ENCODE data around the gene SLC37A1. TPM values are rescaled to one million over a fixed set of nuclear protein-coding genes. Genes with fewer than 3 reads are reported as not detected.

SLC37A1 gene
- total RNA-seq, 1 experiment from 2014 or later: 15.0 TPM

DNA sequence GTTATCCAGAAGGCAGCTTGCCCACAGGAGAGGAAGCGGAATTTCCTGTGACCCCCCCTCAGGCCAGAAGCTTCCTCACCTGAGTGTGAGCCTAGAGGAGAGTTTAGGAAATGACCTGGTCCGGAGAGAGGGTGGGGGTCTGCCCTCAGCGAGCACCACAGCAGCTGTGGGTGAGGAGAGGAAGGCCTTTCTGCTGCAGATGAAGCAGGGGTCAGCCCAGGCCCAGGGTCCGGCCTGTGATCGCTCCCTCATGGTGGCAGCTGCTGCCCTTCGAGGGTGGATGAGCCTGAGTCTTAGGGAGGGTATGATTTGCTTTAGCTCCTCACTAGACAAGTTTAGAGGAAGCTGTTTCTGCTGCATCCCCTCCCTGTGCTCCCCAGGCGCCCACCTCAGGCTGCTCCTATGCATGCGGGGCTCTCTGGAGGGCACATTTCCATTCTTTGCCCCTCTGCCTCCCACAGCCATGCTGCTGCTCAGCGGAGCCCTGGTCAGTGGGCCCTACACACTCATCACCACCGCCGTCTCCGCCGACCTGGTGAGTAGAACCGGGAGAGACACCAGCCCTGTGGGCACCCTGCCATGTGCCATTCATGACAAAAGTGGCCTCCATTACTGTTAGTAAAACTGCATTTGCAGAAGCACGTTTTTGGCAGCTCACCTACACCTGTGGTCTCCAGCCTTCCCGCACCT, 53.0 kb downstream of the SLC37A1 start:
- Histone ChIP-seq H3K9me2 (ENCODE audit: insufficient read depth) (no peaks in the 10 kb centered on the region), H3K4me1 (ENCODE audit: control insufficient read depth in 1 of 2, insufficient read depth in 2 of 2, low read length in 2 of 2) (no peaks in the 10 kb centered on the region), H3K79me2 (ENCODE audit: insufficient read depth, low read length) (no peaks in the 10 kb centered on the region), H2AFZ (ENCODE audit: low read depth, low read length, poor library complexity, severe bottlenecking) (no peak overlapping the region), H4K20me1 (ENCODE audit: insufficient read depth) (no peaks in the 10 kb centered on the region), H3K4me3 (replicated peaks in 1 of 2; ENCODE audit: low read depth in 1 of 2, low read length in 2 of 2) (no peak overlapping the region), H3K9ac (ENCODE audit: low read length) (no peak overlapping the region), H3K27ac (ENCODE audit: low read depth, low read length) (no peak overlapping the region), H3K9me3 (ENCODE audit: control insufficient read depth in 1 of 2, insufficient read depth in 1 of 2, low read depth in 1 of 2, low read length in 2 of 2) (no peaks in the 10 kb centered on the region), H3K4me2 (ENCODE audit: low read length) (no peak overlapping the region), H3K36me3 (ENCODE audit: control insufficient read depth in 1 of 2, insufficient read depth in 2 of 2, low read length in 2 of 2) (no peaks in the 10 kb centered on the region), H3K27me3 (ENCODE audit: insufficient read depth, low read length) (no peaks in the 10 kb centered on the region)
- DNase-seq (ENCODE audit: low read depth, low spot score) (no peak), ATAC-seq (no peak)
- RAD21 ChIA-PET (ENCODE audit: low non-redundant PET in 1 of 2, low total read pairs in 2 of 2, uncharacterized antibody in 2 of 2, unreplicated experiment in 2 of 2): no interaction called here
- POLR2A ChIA-PET: no interaction called here
- intact Hi-C loops (cut with micrococcal nuclease): no loop called here
- no TSS peak for BruUV-seq (replicated peaks)
- TF ChIP-seq FOSL1 (IDR thresholded peaks at IDR 0.05; ENCODE audit: low read depth) (no peak), ATF3 (IDR thresholded peaks at IDR 0.05) (no peak), CBX3 (IDR thresholded peaks at IDR 0.05; ENCODE audit: low read depth) (no peak), SP1 (IDR thresholded peaks at IDR 0.05; ENCODE audit: low read depth) (no peak), YY1 (IDR thresholded peaks at IDR 0.05; ENCODE audit: extremely low read depth, insufficient replicate concordance, low read depth, low read length) (no peak), RAD21 (IDR thresholded peaks at IDR 0.05; ENCODE audit: low read depth) (no peak), JUND (IDR thresholded peaks at IDR 0.05) (no peak), SRF (IDR thresholded peaks at IDR 0.05; ENCODE audit: low read depth) (no peak), TCF7L2 (IDR thresholded peaks at IDR 0.05; ENCODE audit: borderline replicate concordance, extremely low read depth, insufficient read depth, insufficient read length) (no peak), CTCF (IDR thresholded peaks at IDR 0.05 in 2 of 3, conservative IDR thresholded peaks at IDR 0.05 in 1 of 3; ENCODE audit: borderline replicate concordance in 1 of 3, insufficient read depth in 1 of 3, low read depth in 2 of 3, low read length in 2 of 3) (no peak), EZH2 (IDR thresholded peaks at IDR 0.05) (no peak), ZFX (IDR thresholded peaks at IDR 0.05) (no peak), ZNF274 (IDR thresholded peaks at IDR 0.05; ENCODE audit: low read depth, low read length) (no peak), ELF1 (IDR thresholded peaks at IDR 0.05; ENCODE audit: borderline replicate concordance, low read depth) (no peak), EGR1 (IDR thresholded peaks at IDR 0.05; ENCODE audit: low read depth) (no peak), EZH2phosphoT487 (IDR thresholded peaks at IDR 0.05; ENCODE audit: borderline replicate concordance) (no peak), CEBPB (IDR thresholded peaks at IDR 0.05; ENCODE audit: low read depth) (no peak), MAX (IDR thresholded peaks at IDR 0.05) (no peak)
- TF ChIP-seq, protein P1, sequence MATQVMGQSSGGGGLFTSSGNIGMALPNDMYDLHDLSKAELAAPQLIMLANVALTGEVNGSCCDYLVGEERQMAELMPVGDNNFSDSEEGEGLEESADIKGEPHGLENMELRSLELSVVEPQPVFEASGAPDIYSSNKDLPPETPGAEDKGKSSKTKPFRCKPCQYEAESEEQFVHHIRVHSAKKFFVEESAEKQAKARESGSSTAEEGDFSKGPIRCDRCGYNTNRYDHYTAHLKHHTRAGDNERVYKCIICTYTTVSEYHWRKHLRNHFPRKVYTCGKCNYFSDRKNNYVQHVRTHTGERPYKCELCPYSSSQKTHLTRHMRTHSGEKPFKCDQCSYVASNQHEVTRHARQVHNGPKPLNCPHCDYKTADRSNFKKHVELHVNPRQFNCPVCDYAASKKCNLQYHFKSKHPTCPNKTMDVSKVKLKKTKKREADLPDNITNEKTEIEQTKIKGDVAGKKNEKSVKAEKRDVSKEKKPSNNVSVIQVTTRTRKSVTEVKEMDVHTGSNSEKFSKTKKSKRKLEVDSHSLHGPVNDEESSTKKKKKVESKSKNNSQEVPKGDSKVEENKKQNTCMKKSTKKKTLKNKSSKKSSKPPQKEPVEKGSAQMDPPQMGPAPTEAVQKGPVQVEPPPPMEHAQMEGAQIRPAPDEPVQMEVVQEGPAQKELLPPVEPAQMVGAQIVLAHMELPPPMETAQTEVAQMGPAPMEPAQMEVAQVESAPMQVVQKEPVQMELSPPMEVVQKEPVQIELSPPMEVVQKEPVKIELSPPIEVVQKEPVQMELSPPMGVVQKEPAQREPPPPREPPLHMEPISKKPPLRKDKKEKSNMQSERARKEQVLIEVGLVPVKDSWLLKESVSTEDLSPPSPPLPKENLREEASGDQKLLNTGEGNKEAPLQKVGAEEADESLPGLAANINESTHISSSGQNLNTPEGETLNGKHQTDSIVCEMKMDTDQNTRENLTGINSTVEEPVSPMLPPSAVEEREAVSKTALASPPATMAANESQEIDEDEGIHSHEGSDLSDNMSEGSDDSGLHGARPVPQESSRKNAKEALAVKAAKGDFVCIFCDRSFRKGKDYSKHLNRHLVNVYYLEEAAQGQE (IDR thresholded peaks at IDR 0.05; ENCODE audit: low read depth): no peak
- CTCF ChIA-PET: no interaction called here

Data from HCT116 (cell line).